T-helper 17 cell (primary cell): ENCODE results near the gene CCDC57. TPM values are rescaled to one million over a fixed set of nuclear protein-coding genes. Genes with fewer than 3 reads are reported as not detected.
A peak's percentile ranks its signal among the peaks of the same experiment; 100 is the strongest.
"Not testable (repeated sequence)": the region's sequence is repeated elsewhere in the genome, so short reads cannot be mapped to it uniquely, and the experiment has no call there.

Experiments used
- ATAC-seq: fragments of 150-1000 bp; cut with Tn5 transposase; 2 replicates; pipeline ENCODE4 v1.10.0; 2021; ENCODE audit warnings: mild to moderate bottlenecking, moderate library complexity
- DNase-seq, 3 donors: peaks; one replicate each; pipeline versions ENCODE4 v3.0.0 to v3.0.0-alpha.2; 2020 to 2021
- H3K9me3 ChIP-seq: one replicate; pipeline ENCODE4 v1.7.0; 2013; ENCODE audit warnings: low read length, mild to moderate bottlenecking; ENCODE audit not compliant: control insufficient read depth, poor library complexity, severe bottlenecking
- H3K27ac Mint-ChIP-seq: one replicate; pipeline ENCODE4 v1.8.0; 2022; ENCODE audit warnings: mild to moderate bottlenecking, moderate library complexity, mixed read lengths
- H3K27me3 Mint-ChIP-seq: one replicate; pipeline ENCODE4 v1.8.0; 2022; ENCODE audit warnings: mixed read lengths
- H3K36me3 Mint-ChIP-seq: one replicate; pipeline ENCODE4 v1.8.0; 2022; ENCODE audit warnings: low read depth, mixed read lengths
- H3K4me1 Mint-ChIP-seq: one replicate; pipeline ENCODE4 v1.8.0; 2022; ENCODE audit warnings: mild to moderate bottlenecking, mixed read lengths
- H3K4me3 Mint-ChIP-seq: one replicate; pipeline ENCODE4 v1.8.0; 2022; ENCODE audit warnings: mild to moderate bottlenecking, moderate library complexity, mixed read lengths
- total RNA-seq, 4 donors: library from RNA in 2 of 4; stranded (reverse) in 2 of 4; gene quantifications; one replicate each; pipeline ENCODE4 v1.2.3 and lab custom pipeline; 2022 to 2026

The CCDC57 gene
- total RNA-seq, 2 donors from 2014 or later = 79.1 to 89.0 TPM

DNA sequence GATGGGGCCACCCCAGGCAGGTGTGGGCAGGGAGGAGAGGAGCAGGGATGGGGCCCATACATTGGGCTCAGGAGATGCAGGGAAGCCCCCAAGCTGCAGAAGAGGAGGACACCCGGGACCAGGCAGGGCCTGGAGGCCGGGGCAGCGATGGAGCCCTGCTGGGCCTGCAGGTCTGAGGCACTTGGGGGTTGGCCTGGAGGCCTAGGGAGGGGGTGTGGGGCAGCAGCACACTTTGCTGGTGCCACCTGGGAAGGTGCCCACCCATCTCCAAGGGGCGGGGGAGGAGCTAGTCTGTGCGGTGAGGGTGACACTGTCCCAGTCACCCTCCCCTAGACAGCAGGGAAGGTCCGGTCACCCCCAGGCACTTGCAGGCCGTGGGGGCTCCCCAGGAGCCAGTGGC, 6.4 kb upstream of the CCDC57 start:
- no peaks in the 10 kb centered on the region for H3K27me3 Mint-ChIP-seq
- H3K27ac Mint-ChIP-seq = no peak overlapping the region
- H3K4me3 Mint-ChIP-seq = no peak overlapping the region
- H3K9me3 ChIP-seq = no peaks in the 10 kb centered on the region
- ATAC-seq (no peak), DNase-seq (no peak)
- H3K4me1 Mint-ChIP-seq = peaks cover 20% of the 10 kb centered on the region
- H3K36me3 Mint-ChIP-seq = no peaks in the 10 kb centered on the region

- no peak overlapping the region for H3K27ac Mint-ChIP-seq
- ATAC-seq = no peak
- H3K4me1 Mint-ChIP-seq = peaks cover 21% of the 10 kb centered on the region
Measured at GRCh38 chr17:82218349-82219075, 5.9 kb upstream of the CCDC57 start.

DNA sequence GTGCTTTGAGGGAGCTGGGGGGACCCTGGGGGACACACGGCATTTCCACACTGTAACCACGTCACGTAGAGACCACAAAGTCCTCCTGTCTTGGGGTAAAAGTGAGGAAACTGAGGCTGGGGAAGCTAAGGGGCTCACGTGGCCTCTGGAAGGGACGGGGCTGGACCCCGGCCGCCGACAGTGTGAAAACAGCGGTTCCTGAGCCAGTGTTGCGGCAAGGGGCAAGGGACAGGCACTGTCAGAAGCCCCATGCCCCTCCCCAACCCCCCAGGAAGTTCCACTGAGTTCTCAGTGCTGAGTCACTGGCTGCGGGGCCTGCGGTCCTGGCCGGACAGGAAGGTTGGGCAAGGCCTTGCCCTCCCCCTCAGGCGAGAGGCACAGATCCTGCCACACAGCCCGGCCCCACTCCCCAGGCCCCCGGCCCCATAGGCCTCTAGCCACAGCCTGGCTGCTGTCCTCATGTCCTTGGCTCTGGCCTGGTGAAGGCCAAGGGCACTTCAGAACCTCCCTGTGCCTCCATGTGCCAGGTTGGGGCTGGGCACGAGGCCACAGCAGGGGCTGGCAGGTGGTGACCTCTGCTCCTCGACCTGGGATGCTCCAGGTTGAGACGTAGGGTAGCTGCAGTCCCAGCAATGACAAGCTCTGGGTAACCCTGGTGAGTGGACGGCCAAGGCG, 5.0 kb upstream of the CCDC57 start:
- Mint-ChIP-seq H3K4me1 (peaks cover 22% of the 10 kb centered on the region), H3K4me3 (no peak overlapping the region), H3K27ac (no peak overlapping the region), H3K27me3 (no peaks in the 10 kb centered on the region), H3K36me3 (no peaks in the 10 kb centered on the region)
- DNase-seq (no peak), ATAC-seq (no peak)
- H3K9me3 ChIP-seq = no peaks in the 10 kb centered on the region

More at GRCh38 chr17:82218349-82219075, 5.9 kb upstream of the CCDC57 start:
- no peak for DNase-seq
- H3K4me3 Mint-ChIP-seq = no peak overlapping the region
- no peaks in the 10 kb centered on the region for H3K36me3 Mint-ChIP-seq
- H3K9me3 ChIP-seq = no peaks in the 10 kb centered on the region
- H3K27me3 Mint-ChIP-seq = no peaks in the 10 kb centered on the region

DNA sequence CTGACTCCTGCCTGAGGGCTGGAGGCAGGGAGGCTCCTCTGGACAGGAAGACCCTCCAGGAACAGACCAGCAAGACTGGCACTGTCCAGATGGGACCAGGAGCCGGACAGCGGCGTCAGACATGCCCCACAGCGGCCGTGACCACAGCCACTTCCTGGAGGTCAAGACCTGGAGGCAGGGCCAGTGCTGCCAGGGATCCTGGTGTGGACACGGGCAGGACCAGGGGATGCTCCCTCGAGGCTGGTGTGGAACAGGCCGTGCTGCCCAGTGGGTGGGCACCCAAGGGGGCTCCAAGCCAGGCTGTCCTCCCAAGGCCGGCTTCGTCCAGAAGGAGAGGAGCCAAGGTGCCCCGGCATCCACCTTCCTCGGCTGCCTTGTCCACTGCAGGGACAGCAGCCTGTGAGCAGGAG, 4.5 kb upstream of the CCDC57 start:
- H3K27me3 Mint-ChIP-seq = no peaks in the 10 kb centered on the region
- ATAC-seq (no peak), DNase-seq (no peak)
- H3K27ac Mint-ChIP-seq = peak overlapping the region; percentile 92
- H3K4me3 Mint-ChIP-seq = no peak overlapping the region
- no peaks in the 10 kb centered on the region for H3K36me3 Mint-ChIP-seq
- H3K4me1 Mint-ChIP-seq = peaks cover 22% of the 10 kb centered on the region
- no peaks in the 10 kb centered on the region for H3K9me3 ChIP-seq

DNA sequence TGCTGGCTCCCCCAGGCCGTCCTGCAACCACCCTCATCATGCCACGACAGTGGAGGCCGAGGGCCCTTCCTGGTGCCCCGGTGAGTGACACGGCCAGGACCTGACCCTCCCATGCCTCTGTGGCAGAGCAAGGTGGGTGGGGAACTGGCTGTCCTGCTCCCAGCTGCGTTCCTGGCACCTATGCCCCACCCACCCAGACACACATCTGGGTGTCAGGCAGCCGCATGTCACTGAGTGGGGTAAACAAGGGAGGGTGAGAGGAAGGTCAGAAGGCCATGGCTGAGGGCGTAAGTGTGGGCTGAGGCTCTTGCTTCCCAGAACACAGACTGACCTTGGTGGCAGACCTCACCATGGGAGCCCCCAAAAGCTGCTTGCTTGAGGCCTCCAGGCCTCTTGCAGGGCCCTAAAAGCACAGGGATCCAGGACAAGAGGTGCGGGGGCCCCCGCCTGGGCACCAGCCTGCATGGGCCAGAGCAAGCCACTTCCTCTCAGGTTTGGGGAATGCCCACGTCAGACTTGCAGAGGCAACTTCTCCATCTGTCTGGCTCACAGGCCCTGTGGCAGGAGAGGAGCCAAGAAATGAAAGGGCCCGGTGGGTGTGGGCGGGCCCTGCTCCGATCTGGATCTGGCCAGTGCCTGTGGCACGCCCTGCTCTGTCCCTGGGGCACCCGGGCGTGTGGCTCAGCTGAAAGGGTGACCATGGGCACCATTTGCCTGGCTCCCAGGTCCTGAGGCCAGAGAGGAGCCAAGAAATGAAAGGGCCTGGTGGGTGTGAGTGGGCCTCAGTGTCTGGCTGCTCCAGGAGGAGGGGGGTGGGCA, 3.9 kb upstream of the CCDC57 start:
- ATAC-seq (peak; percentile 81), DNase-seq (peak; percentile 14 to 44 (median 43))
- no peaks in the 10 kb centered on the region for H3K9me3 ChIP-seq
- H3K27ac Mint-ChIP-seq = peak overlapping the region; percentile 92
- H3K4me1 Mint-ChIP-seq = peaks cover 22% of the 10 kb centered on the region
- H3K27me3 Mint-ChIP-seq = no peaks in the 10 kb centered on the region
- no peaks in the 10 kb centered on the region for H3K36me3 Mint-ChIP-seq
- peak overlapping the region; percentile 83 for H3K4me3 Mint-ChIP-seq

- no peak for ATAC-seq
- peak overlapping the region; percentile 83 for H3K4me3 Mint-ChIP-seq
Measured at GRCh38 chr17:82215972-82216300, 3.3 kb upstream of the CCDC57 start.

GRCh38 chr17:82215095-82215971, 2.7 kb upstream of the CCDC57 start:
- peaks cover 18% of the 10 kb centered on the region for H3K4me1 Mint-ChIP-seq
- peak overlapping the region; percentile 92 for H3K27ac Mint-ChIP-seq
- no peaks in the 10 kb centered on the region for H3K27me3 Mint-ChIP-seq
- H3K36me3 Mint-ChIP-seq = no peaks in the 10 kb centered on the region
- no peaks in the 10 kb centered on the region for H3K9me3 ChIP-seq
- DNase-seq (no peak), ATAC-seq (no peak)
- peak overlapping the region; percentile 83 for H3K4me3 Mint-ChIP-seq

More at GRCh38 chr17:82215972-82216300, 3.3 kb upstream of the CCDC57 start:
- no peaks in the 10 kb centered on the region for H3K9me3 ChIP-seq
- Mint-ChIP-seq H3K27me3 (no peaks in the 10 kb centered on the region), H3K4me1 (peaks cover 18% of the 10 kb centered on the region), H3K36me3 (no peaks in the 10 kb centered on the region), H3K27ac (peak overlapping the region; percentile 92)
- DNase-seq = no peak

DNA sequence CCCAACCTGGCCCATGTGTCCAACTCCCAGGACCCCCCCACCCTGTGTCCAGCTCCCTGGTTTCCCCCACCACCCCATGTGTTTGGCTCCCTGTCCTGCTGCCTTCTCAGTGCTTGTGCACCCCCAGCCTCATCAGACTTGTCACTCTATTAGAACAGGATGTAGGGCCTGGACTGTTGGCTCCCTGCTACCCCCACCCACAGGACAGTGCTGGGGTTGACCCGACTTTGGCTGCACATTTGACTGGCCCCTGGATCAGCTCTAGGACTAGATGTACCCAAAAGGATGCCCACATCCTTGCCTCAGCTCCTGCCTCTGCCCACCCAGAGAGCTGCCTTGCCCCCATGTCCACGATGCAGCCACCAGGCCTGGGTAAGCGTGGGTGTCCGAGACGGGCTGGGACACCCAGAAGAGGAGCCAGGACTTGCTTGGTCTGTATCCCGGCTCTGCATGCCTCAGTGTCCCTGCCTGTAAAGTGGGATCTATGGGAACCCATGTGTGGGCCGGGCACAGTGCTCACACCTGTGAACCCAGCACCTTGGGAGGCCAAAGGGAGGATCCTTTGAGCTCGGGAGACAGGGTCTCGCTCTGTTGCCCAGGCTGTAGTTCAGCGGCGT, 1.5 kb upstream of the CCDC57 start:
- Mint-ChIP-seq H3K4me3 (peak overlapping the region; percentile 89), H3K4me1 (peaks cover 18% of the 10 kb centered on the region), H3K27me3 (no peaks in the 10 kb centered on the region), H3K27ac (peak overlapping the region; percentile 83), H3K36me3 (no peaks in the 10 kb centered on the region)
- no peaks in the 10 kb centered on the region for H3K9me3 ChIP-seq
- ATAC-seq = no peak
- DNase-seq = no peak

DNA sequence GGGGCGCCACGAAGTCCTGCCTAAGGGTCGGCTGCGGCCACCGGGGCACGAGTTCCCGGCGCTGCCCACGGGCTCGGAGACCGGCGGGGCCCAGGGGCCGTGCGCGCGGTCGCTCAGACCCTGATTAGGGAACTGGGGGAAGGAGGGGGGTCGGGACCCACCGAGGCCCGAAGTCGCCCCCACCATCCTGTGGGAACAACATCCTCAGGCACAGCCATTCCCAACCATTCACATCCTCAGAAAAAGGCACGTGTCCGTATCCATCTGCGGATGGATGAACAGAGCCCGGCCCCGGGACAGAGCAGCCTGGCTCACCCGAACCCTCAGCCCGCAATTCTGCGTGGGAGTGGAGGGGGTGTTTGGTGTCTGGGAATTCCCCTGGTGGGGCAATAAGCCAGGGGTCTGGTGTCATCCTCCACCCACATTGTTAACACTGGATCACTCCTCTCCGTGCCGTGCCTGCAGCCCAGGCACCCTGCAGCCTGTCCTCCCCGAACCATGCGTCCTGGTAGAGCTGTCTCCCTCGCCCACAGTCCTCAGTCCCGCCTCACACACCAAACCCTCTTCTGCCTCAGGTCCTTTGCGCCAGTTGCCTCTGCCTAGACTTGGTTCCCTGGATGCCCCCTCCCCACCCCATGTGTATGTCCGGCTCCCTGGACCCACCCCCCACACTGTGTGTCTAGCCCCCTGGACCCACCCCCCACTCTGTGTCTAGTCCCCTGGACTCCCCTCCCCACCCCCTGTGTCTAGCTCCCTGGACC, 789 bp upstream of the CCDC57 start:
- peaks cover 18% of the 10 kb centered on the region for H3K4me1 Mint-ChIP-seq
- H3K27me3 Mint-ChIP-seq = no peaks in the 10 kb centered on the region

DNA sequence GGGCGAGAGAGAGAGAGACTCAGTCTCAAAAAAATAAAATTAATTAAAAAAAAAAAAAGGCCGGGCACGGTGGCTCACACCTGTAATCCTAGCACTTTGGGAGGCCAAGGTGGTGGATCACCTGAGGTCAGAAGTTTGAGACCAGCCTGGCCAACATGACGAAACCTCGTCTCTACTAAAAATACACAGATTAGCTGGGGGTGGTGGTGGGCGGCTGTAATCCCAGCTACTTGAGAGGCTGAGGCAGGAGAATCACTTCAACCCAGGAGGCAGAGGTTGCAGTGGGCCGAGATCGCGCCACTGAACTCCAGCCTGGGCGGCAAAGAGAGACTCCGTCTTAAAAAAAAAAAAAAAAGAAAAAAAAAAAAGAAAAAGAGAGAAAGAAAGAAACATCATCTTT, 2.0 kb downstream of the CCDC57 start:
- H3K9me3 ChIP-seq, H3K36me3 Mint-ChIP-seq, H3K4me3 Mint-ChIP-seq, DNase-seq, ATAC-seq, H3K27me3 Mint-ChIP-seq, H3K27ac Mint-ChIP-seq: not testable (repeated sequence)
- H3K4me1 Mint-ChIP-seq = peaks cover 16% of the 10 kb centered on the region

More for the DNA sequence above, 789 bp upstream of the CCDC57 start:
- no peaks in the 10 kb centered on the region for H3K36me3 Mint-ChIP-seq
- H3K27ac Mint-ChIP-seq = peak overlapping the region; percentile 83
- H3K9me3 ChIP-seq = no peaks in the 10 kb centered on the region
- peak in 1 of 3 donors; percentile 44 for DNase-seq
- ATAC-seq = peak; percentile 48
- peak overlapping the region; percentile 89 for H3K4me3 Mint-ChIP-seq

DNA sequence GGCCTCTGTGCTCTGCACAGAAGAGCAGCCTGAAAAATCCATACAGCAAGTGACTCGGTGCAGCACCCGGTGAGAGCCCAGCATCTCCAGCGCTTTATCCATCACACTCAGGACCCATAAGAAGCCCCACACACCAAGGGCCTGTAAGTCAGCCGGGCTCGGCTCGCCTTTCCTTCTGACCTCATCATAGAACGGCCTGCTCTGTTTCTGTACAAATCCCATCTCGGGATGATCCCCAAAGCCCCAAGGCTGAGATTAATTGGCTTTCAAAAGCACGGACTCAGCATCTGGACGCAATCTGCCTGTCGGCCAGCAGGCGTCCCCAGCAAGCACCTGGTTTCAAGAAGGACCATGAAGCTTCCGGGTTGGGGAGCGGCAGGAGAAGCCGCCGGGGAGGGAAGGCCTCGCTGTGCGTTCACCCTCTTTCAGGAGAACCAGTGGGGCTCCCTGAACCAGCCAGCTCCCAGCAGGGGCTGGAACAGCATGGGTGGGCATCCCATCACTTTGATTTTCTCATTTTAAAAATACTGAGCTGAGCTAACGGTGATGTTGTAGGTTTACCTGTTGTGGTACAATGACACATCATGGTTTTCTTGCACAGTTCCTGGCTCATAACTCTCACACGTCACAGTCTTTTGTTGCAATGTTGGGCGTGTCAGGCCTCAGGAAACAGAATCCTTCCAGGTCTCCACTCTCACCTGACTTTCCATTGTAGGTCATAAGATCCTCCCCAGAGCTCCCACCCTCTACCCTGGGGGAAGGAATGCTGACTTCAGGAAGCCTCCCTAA, 6.7 kb downstream of the CCDC57 start:
- ATAC-seq (peak; percentile 88), DNase-seq (peak; percentile 58 to 62 (median 61))
- H3K4me3 Mint-ChIP-seq = no peak overlapping the region
- H3K27ac Mint-ChIP-seq = peak overlapping the region; percentile 95
- no peaks in the 10 kb centered on the region for H3K27me3 Mint-ChIP-seq
- H3K36me3 Mint-ChIP-seq = peaks cover 3% of the 10 kb centered on the region
- H3K4me1 Mint-ChIP-seq = peaks cover 20% of the 10 kb centered on the region
- H3K9me3 ChIP-seq = no peaks in the 10 kb centered on the region
